Esophagus squamous epithelium (tissue), 4 donors: ENCODE measurements around the gene WRAP73.

Source experiments
- POLR2A ChIP-seq, 4 donors: fragments of 450-650 bp; IDR thresholded peaks; one replicate each; pipeline ENCODE4 v1.6.1; 2017; ENCODE audit warnings: antibody characterized with exemption in 4 of 4, mild to moderate bottlenecking in 4 of 4, moderate library complexity in 3 of 4
- TF ChIP-seq, protein P1 (sequence below), 6 experiments: fragments of 450-650 bp in 4 of 6; fragments of 200-600 bp in 2 of 6; sonication (generic) in 2 of 6; IDR thresholded peaks; one replicate each; pipeline ENCODE4 v1.5.1; 2016 to 2019; ENCODE audit warnings: antibody characterized with exemption in 6 of 6, mild to moderate bottlenecking in 4 of 6, moderate library complexity in 4 of 6

GRCh38 chr1:3685906-3686305 lies 36.0 kb upstream of the WRAP73 start:
- TF ChIP-seq POLR2A (IDR thresholded peaks at IDR 0.05) = no peak
- TF ChIP-seq, protein P1, sequence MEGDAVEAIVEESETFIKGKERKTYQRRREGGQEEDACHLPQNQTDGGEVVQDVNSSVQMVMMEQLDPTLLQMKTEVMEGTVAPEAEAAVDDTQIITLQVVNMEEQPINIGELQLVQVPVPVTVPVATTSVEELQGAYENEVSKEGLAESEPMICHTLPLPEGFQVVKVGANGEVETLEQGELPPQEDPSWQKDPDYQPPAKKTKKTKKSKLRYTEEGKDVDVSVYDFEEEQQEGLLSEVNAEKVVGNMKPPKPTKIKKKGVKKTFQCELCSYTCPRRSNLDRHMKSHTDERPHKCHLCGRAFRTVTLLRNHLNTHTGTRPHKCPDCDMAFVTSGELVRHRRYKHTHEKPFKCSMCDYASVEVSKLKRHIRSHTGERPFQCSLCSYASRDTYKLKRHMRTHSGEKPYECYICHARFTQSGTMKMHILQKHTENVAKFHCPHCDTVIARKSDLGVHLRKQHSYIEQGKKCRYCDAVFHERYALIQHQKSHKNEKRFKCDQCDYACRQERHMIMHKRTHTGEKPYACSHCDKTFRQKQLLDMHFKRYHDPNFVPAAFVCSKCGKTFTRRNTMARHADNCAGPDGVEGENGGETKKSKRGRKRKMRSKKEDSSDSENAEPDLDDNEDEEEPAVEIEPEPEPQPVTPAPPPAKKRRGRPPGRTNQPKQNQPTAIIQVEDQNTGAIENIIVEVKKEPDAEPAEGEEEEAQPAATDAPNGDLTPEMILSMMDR (IDR thresholded peaks at IDR 0.05) = no peak
